ENCODE measurements around the gene KANK4. TPM values are rescaled to one million over a fixed set of nuclear protein-coding genes. Genes with fewer than 3 reads are reported as not detected.

The KANK4 gene
- total and polyA plus RNA-seq, 2 of the 4 experiments (the other 2 are of a cell fraction), result not detected

DNA sequence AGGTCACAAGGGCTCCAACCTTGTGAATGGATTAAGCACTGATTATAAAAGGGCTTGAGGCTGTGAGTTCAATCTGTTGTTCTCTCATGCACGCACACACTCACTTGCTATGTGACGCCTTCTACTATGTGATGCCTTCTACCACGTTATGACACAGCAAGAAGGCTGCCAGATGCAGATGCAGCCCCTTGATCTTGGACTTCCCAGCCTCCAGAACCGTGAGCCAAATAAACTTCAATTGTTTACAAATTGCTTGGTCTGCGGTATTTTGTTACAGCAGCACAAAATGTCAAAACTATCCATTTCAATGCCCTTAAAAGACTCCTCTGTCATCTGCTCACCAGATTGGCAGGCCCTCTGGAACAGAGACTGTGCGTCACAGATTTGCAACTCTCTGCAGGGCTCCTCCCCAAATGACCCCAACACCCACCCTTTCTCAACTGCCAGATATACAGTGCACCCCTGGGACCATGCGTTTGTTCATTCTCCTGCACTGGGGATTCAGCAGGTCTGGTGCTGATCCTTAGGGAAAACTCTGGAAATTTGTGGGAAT is 47.8 kb upstream of the KANK4 start:
- no peak overlapping the region for H3K23ac ChIP-seq (ENCODE audit: low read depth, low read length)
- no peaks in the 10 kb centered on the region for H3K79me1 ChIP-seq (ENCODE audit: low read depth in 1 of 2, low read length in 2 of 2)
- H3K4me2 ChIP-seq (ENCODE audit: low read depth, low read length), result no peak overlapping the region
- DNase-seq (no peak), ATAC-seq (ENCODE audit: low read depth) (no peak)
- H2BK20ac ChIP-seq (ENCODE audit: low read depth, low read length), result no peak overlapping the region
- no peaks in the 10 kb centered on the region for H3K9me1 ChIP-seq (ENCODE audit: insufficient read depth, low read length)
- H4K5ac ChIP-seq (ENCODE audit: low read depth, low read length), result no peak overlapping the region
- H4K91ac ChIP-seq (ENCODE audit: insufficient read depth, low read depth, low read length), result no peak overlapping the region
- H2BK5ac ChIP-seq (ENCODE audit: low read depth, low read length, poor library complexity, severe bottlenecking), result no peak overlapping the region
- no peak overlapping the region for H2BK15ac ChIP-seq (ENCODE audit: low read depth, low read length)
- in situ Hi-C loops (cut with MboI; ENCODE audit: low sequenced_read_pairs) (no loop called here), intact Hi-C loops (cut with micrococcal nuclease) (no loop called here), dilution Hi-C loops (cut with HindIII; ENCODE audit: low sequenced_read_pairs, unreplicated experiment) (no loop called here)
- ChIA-PET CTCF (no interaction called here), POLR2A (ENCODE audit: unreplicated experiment) (no interaction called here)
- no peak overlapping the region for H3K56ac ChIP-seq (ENCODE audit: extremely low read depth, insufficient read depth, low read length)
- TF ChIP-seq MXI1 (IDR thresholded peaks at IDR 0.05; ENCODE audit: borderline replicate concordance, low read depth, low read length), result no peak
- TF ChIP-seq FOS (IDR thresholded peaks at IDR 0.05; ENCODE audit: low read depth, low read length), result no peak
- TF ChIP-seq RCOR1 (IDR thresholded peaks at IDR 0.05; ENCODE audit: insufficient replicate concordance, low read length), result no peak
- TF ChIP-seq MAZ (IDR thresholded peaks at IDR 0.05; ENCODE audit: borderline replicate concordance, low read depth, low read length), result no peak
- TF ChIP-seq POLR2A (IDR thresholded peaks at IDR 0.05; ENCODE audit: low read depth, low read length), result no peak
- TF ChIP-seq RFX5 (IDR thresholded peaks at IDR 0.05; ENCODE audit: low read depth, low read length), result no peak
- TF ChIP-seq NFE2L2 (IDR thresholded peaks at IDR 0.05; ENCODE audit: low read depth, low read length), result no peak
- TF ChIP-seq, protein P1, sequence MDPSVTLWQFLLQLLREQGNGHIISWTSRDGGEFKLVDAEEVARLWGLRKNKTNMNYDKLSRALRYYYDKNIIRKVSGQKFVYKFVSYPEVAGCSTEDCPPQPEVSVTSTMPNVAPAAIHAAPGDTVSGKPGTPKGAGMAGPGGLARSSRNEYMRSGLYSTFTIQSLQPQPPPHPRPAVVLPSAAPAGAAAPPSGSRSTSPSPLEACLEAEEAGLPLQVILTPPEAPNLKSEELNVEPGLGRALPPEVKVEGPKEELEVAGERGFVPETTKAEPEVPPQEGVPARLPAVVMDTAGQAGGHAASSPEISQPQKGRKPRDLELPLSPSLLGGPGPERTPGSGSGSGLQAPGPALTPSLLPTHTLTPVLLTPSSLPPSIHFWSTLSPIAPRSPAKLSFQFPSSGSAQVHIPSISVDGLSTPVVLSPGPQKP (IDR thresholded peaks at IDR 0.05; ENCODE audit: borderline replicate concordance, low read depth, low read length), result no peak
- no peak for TF ChIP-seq MAFK (IDR thresholded peaks at IDR 0.05; ENCODE audit: low read depth, low read length)
- no peak for TF ChIP-seq USF2 (IDR thresholded peaks at IDR 0.05; ENCODE audit: low read depth, low read length)
- TF ChIP-seq CHD1 (IDR thresholded peaks at IDR 0.05; ENCODE audit: low read depth, low read length), result no peak
- no peak for TF ChIP-seq CEBPB (IDR thresholded peaks at IDR 0.05; ENCODE audit: low read depth, low read length)
- TF ChIP-seq RAD21 (IDR thresholded peaks at IDR 0.05; ENCODE audit: low read length), result no peak
- TF ChIP-seq, protein P2, sequence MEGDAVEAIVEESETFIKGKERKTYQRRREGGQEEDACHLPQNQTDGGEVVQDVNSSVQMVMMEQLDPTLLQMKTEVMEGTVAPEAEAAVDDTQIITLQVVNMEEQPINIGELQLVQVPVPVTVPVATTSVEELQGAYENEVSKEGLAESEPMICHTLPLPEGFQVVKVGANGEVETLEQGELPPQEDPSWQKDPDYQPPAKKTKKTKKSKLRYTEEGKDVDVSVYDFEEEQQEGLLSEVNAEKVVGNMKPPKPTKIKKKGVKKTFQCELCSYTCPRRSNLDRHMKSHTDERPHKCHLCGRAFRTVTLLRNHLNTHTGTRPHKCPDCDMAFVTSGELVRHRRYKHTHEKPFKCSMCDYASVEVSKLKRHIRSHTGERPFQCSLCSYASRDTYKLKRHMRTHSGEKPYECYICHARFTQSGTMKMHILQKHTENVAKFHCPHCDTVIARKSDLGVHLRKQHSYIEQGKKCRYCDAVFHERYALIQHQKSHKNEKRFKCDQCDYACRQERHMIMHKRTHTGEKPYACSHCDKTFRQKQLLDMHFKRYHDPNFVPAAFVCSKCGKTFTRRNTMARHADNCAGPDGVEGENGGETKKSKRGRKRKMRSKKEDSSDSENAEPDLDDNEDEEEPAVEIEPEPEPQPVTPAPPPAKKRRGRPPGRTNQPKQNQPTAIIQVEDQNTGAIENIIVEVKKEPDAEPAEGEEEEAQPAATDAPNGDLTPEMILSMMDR (conservative IDR thresholded peaks at IDR 0.05; ENCODE audit: low read depth, low read length), result no peak
- H3K4me1 ChIP-seq (ENCODE audit: control insufficient read depth, insufficient read depth, low read length), result no peaks in the 10 kb centered on the region
- no peaks in the 10 kb centered on the region for H4K20me1 ChIP-seq (ENCODE audit: insufficient read depth, low read length)
- no peak overlapping the region for H3K18ac ChIP-seq (ENCODE audit: low read depth, low read length)
- no peak overlapping the region for H4K8ac ChIP-seq (ENCODE audit: low read depth in 2 of 2, low read length in 2 of 2)
- H3K9me3 ChIP-seq (ENCODE audit: control insufficient read depth, insufficient read depth, low read length), result no peaks in the 10 kb centered on the region
- H3K27me3 ChIP-seq (ENCODE audit: control insufficient read depth, insufficient read depth, low read length), result no peaks in the 10 kb centered on the region
- no peak overlapping the region for H3K4ac ChIP-seq (ENCODE audit: low read depth, low read length)
- no peaks in the 10 kb centered on the region for H3K36me3 ChIP-seq (ENCODE audit: control insufficient read depth, insufficient read depth, low read length)
- BruUV-seq (replicated peaks), result no TSS peak
- no peak overlapping the region for H3K4me3 ChIP-seq (ENCODE audit: insufficient read depth, low read depth, low read length)
- no peak overlapping the region for H2BK120ac ChIP-seq (ENCODE audit: low read depth, low read length)
- H2AK5ac ChIP-seq (ENCODE audit: low read depth, low read length), result no peak overlapping the region
- no peak overlapping the region for H3K9ac ChIP-seq (ENCODE audit: low read depth, low read length)
- no peak overlapping the region for H3K27ac ChIP-seq (ENCODE audit: insufficient read depth, low read length)
- H2AK9ac ChIP-seq (replicated peaks; ENCODE audit: low read depth, low read length, poor library complexity), result no peak overlapping the region
- H2AFZ ChIP-seq (replicated peaks; ENCODE audit: low read length, poor library complexity), result no peak overlapping the region
- H3K14ac ChIP-seq (replicated peaks; ENCODE audit: low read depth, low read length), result no peak overlapping the region
- WGBS, 2 experiments (ENCODE audit: extremely low coverage in 2 of 2, insufficient read length in 1 of 2), result 100% methylated on average over 1 of the region's 7 CpGs; no CpG with 5 or more reads in 1 of the 2 experiments

Data from IMR-90 (cell line).